ENCODE data around the gene TRIO.

The TRIO gene

GRCh38 chr5:14235872-14236271 lies 92.7 kb downstream of the TRIO start:
- Histone ChIP-seq H3K79me2 (ENCODE audit: control insufficient read depth, low read length) (peaks cover 89% of the 10 kb centered on the region), H3K4me1 (ENCODE audit: control insufficient read depth, low read length) (peaks cover 20% of the 10 kb centered on the region), H3K9me2 (replicated peaks; ENCODE audit: control insufficient read depth, low read length) (no peaks in the 10 kb centered on the region), H3F3A (ENCODE audit: control insufficient read depth, insufficient read depth) (no peaks in the 10 kb centered on the region), H3K27me3 (ENCODE audit: control insufficient read depth, low read length) (no peaks in the 10 kb centered on the region), H3K4me3 (ENCODE audit: low read length) (no peak overlapping the region), H3K36me3 (ENCODE audit: control insufficient read depth, low read length) (no peaks in the 10 kb centered on the region), H3K27ac (ENCODE audit: low read depth, low read length) (no peak overlapping the region), H4K20me1 (ENCODE audit: control insufficient read depth, insufficient read depth, low read depth, low read length) (peaks cover 3% of the 10 kb centered on the region; the same call in 1 of the 2 replicates), H3K9me3 (ENCODE audit: control insufficient read depth, insufficient read depth, low read length) (no peaks in the 10 kb centered on the region), H3K4me2 (ENCODE audit: low read length) (no peak overlapping the region)
- TF ChIP-seq, protein P1, sequence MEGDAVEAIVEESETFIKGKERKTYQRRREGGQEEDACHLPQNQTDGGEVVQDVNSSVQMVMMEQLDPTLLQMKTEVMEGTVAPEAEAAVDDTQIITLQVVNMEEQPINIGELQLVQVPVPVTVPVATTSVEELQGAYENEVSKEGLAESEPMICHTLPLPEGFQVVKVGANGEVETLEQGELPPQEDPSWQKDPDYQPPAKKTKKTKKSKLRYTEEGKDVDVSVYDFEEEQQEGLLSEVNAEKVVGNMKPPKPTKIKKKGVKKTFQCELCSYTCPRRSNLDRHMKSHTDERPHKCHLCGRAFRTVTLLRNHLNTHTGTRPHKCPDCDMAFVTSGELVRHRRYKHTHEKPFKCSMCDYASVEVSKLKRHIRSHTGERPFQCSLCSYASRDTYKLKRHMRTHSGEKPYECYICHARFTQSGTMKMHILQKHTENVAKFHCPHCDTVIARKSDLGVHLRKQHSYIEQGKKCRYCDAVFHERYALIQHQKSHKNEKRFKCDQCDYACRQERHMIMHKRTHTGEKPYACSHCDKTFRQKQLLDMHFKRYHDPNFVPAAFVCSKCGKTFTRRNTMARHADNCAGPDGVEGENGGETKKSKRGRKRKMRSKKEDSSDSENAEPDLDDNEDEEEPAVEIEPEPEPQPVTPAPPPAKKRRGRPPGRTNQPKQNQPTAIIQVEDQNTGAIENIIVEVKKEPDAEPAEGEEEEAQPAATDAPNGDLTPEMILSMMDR (IDR thresholded peaks at IDR 0.05; ENCODE audit: low read depth, low read length, poor library complexity, severe bottlenecking): no peak
- TF ChIP-seq EZH2phosphoT487 (IDR thresholded peaks at IDR 0.05; ENCODE audit: borderline replicate concordance, low read length): no peak

DNA sequence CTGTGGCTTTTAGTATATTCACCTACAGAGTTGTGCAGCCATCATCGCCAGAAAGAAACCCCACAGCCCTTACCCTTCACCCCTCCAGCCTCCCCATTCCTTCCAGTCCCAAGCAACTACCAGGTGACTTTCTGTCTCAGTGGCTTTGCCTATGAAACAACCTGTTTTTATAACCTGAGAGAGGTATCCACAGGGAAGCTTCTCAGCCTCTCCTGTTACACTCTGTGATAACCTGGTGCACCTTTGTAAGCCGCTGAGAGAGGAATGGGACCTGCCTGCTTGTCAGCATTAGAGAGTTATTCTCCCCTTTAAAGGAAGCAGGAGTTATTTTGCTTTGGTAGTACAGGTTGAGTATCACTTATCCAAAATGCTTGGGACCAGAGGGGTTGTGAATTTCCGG lies 93.6 kb downstream of the TRIO start:
- H3K27me3 ChIP-seq (ENCODE audit: control insufficient read depth, low read length): no peaks in the 10 kb centered on the region
- no peak overlapping the region for H3K4me2 ChIP-seq (ENCODE audit: low read length)
- H3K27ac ChIP-seq (ENCODE audit: low read depth, low read length): no peak overlapping the region
- no peaks in the 10 kb centered on the region for H3K9me3 ChIP-seq (ENCODE audit: control insufficient read depth, insufficient read depth, low read length)
- no peaks in the 10 kb centered on the region for H3K9me2 ChIP-seq (replicated peaks; ENCODE audit: control insufficient read depth, low read length)
- no peak overlapping the region for H3K4me3 ChIP-seq (ENCODE audit: low read length)
- peaks cover 87% of the 10 kb centered on the region for H3K79me2 ChIP-seq (ENCODE audit: control insufficient read depth, low read length)
- TF ChIP-seq EZH2phosphoT487 (IDR thresholded peaks at IDR 0.05; ENCODE audit: borderline replicate concordance, low read length): no peak
- TF ChIP-seq, protein P1 (IDR thresholded peaks at IDR 0.05; ENCODE audit: low read depth, low read length, poor library complexity, severe bottlenecking): no peak
- H3K36me3 ChIP-seq (ENCODE audit: control insufficient read depth, low read length): no peaks in the 10 kb centered on the region
- peaks cover 3% of the 10 kb centered on the region; the same call in 1 of the 2 replicates for H4K20me1 ChIP-seq (ENCODE audit: control insufficient read depth, insufficient read depth, low read depth, low read length)
- no peaks in the 10 kb centered on the region for H3F3A ChIP-seq (ENCODE audit: control insufficient read depth, insufficient read depth)
- H3K4me1 ChIP-seq (ENCODE audit: control insufficient read depth, low read length): peaks cover 20% of the 10 kb centered on the region

- Histone ChIP-seq H3K9me2 (replicated peaks; ENCODE audit: control insufficient read depth, low read length) (no peaks in the 10 kb centered on the region), H3K4me1 (ENCODE audit: control insufficient read depth, low read length) (peaks cover 20% of the 10 kb centered on the region), H3K36me3 (ENCODE audit: control insufficient read depth, low read length) (no peaks in the 10 kb centered on the region), H3K27me3 (ENCODE audit: control insufficient read depth, low read length) (no peaks in the 10 kb centered on the region), H3K4me2 (ENCODE audit: low read length) (no peak overlapping the region), H3K79me2 (ENCODE audit: control insufficient read depth, low read length) (peaks cover 83% of the 10 kb centered on the region), H3K9me3 (ENCODE audit: control insufficient read depth, insufficient read depth, low read length) (no peaks in the 10 kb centered on the region), H4K20me1 (ENCODE audit: control insufficient read depth, insufficient read depth, low read depth, low read length) (peaks cover 3% of the 10 kb centered on the region; the same call in 1 of the 2 replicates), H3F3A (ENCODE audit: control insufficient read depth, insufficient read depth) (no peaks in the 10 kb centered on the region), H3K4me3 (ENCODE audit: low read length) (no peak overlapping the region), H3K27ac (ENCODE audit: low read depth, low read length) (no peak overlapping the region)
- TF ChIP-seq, protein P1 (IDR thresholded peaks at IDR 0.05; ENCODE audit: low read depth, low read length, poor library complexity, severe bottlenecking): no peak
- no peak for TF ChIP-seq EZH2phosphoT487 (IDR thresholded peaks at IDR 0.05; ENCODE audit: borderline replicate concordance, low read length)
Observed at GRCh38 chr5:14237317-14238086, 94.4 kb downstream of the TRIO start.
